ENCODE measurements around the gene FRMD8.

The FRMD8 gene

GRCh38 chr11:65376138-65376713 lies 10.2 kb upstream of the FRMD8 start:
- DNase-seq, result no peak

DNA sequence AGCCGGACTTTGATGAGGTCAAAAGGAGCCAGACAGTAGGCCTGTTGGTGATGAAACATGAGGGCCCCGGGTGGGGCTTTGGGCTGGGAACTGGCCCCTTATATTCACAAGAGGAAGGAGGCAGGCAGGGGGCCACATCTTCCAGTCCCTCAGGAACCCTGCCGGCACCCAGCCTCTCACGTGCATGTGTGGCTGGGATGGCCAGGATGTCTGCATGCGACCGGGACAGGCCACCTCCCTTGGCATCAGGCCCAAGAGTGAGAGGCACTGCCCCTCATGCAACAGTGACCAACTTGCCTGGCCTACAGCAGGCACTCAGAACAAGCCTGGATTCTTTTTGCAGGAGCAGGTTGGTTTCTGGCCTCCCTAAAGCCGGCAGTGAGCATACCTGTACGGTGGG lies 9.4 kb upstream of the FRMD8 start:
- no peak for DNase-seq

- no peak for DNase-seq
Measured at GRCh38 chr11:65377777-65378176, 8.7 kb upstream of the FRMD8 start.

DNA sequence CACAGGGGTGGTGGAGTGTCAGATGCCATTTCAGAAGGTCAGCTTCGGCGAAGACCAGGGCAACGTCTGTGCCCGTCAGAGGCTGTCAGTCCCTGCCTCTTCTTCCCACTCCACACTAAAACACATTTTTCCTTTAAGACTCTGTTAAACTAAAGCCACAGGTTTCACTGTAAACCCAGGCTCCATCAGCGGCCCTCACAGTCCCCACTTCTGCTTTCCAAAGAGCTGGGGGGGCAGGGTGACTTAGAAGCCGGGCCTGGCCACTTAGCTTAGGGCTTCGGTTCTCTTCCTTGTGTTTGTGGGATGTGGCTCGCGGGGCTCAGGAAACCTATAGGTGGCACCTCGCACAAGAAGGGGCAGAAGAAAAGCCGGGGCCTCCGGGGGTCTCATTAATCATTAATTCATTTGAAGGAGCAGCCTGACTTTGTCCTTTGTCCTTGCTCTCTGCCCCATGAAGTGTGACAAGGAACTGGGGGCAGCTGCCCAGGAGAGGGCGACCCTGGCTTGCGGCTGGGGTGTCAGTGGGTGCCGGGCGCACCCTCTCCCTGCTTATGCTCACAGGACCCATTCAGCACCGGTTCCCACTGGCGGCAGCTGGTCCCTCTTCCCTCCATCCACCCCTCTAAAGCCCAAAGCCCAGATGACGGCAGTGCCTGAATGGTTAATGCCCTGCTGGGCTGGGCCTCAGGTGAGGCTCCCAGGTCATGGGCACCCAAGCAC lies 8.1 kb upstream of the FRMD8 start:
- DNase-seq, result no peak

- DNase-seq, result no peak
Measured at GRCh38 chr11:65378928-65379638, 7.4 kb upstream of the FRMD8 start.

DNA sequence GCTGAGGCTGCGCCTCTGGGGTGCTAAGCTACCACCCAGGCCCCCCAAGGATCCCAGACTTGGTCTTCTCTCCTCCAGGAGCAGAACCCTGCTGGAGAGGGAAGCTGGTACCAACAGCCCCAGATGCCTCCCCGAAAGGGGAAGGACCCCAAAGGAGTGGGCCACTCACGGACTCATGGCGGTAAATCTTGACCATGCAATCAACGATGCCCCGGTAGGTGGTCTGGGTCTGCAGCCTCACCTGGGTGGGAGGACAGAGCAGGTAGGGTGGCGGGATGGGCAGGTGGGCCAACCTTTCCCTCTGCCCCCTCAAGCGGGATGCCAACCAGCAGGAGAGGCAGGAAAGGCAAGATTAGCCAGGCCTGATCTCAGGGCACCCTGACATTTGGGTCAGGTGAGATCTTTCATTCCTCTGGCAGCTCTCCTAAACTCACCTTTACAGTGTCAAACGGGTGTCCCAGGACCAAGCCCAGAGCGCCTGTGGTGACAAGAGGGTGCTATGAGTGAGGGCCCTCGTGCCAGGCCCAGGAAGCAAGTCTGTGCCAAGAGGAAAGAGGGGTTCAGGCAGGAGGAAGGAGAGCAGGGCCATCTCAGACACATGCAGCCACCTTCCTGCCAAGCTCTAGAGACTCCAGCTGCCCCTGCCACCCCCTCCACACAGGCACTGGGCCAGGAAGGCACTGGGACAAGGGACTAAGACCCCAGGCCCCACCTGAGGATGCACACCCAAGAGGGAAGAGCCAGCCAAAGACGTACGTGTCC lies 6.6 kb upstream of the FRMD8 start:
- DNase-seq, result no peak

DNA sequence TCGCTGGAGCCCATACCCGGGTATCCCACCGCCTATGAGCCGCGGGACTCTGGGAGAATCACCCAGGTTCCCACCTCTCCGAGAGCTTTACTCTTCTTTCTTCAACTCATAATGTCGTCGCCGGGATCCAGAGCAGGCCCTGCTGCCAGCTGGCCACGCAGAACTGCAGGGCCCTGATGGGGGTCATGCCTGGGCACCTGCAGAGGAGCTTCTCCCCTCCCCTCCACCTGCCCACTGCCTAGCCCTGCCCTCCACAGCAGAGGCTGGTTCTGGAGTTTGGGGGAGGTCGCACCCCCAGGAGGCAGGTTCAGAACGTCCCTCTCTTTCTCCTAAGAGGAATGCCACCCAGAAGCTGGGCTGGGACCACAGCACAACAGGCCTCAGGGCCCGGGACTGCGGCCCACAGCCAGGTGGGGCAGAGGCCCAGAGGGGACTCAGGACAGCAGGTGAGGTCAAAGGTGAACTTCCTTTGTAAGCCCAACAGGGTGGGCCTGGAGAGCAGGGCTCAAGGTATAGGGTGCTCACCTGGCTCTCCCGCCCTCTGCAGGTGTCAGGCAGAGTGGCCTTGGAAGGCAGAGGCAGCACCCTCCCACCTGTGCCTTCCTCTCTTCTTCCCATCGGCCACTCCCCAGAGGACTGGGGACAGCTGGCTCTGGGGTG lies 5.8 kb upstream of the FRMD8 start:
- no peak for DNase-seq

GRCh38 chr11:65381716-65382032 lies 4.8 kb upstream of the FRMD8 start:
- no peak for DNase-seq

GRCh38 chr11:65382033-65382803 lies 4.2 kb upstream of the FRMD8 start, which contains the start of gene SLC25A45:
SLC25A45 (minus strand) TSS chr11:65382646; CDS start chr11:65381951, 695 bp downstream.
- peak; percentile 94 to 95 for DNase-seq

DNA sequence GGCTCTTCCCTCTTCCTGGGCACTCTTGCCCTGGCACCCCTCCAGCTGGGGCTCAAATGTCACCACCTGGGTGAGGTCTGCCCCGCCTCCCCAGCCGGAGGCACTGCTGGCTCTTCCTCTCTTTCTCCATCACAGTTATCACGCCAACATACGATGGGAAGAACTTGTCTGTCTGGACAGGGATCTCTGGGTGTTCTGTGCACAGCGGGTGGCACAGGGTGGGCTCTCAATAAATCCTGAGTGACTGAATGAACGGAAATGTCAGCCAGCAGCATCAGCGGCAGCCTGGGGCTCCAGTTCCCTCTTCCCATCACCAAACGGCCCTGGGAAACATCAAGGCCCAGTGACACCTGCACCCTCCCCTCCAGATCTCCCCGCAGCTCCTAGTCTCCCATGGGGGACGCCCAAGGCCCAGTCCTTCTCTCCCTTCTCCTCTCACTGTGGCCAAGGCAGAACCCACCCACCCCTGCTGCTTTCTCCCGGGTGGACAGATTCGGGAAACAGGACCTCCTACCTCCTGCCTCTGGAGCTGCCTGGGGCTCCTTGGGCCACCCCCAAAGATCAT lies 3.6 kb upstream of the FRMD8 start:
- DNase-seq, result no peak

DNA sequence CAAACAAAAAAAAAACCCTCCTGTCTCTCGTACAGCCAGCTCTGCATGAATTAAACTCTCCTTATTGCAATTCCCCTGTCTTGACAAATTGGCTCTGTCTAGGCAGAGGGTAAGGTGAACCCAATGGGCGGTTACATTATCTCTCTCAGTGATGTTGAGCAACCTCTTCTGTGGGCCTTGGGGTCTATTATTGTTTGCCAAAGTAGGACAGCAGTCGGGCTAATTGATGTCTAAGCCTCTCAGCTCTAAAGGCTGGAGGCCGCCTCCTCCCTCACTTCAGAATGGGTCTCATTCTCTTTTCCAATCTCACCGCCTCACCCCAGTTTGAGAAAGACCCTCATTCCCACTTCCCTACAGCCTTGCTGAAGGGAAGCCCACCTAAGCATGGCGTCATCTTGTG lies 2.7 kb upstream of the FRMD8 start:
- no peak for DNase-seq

DNA sequence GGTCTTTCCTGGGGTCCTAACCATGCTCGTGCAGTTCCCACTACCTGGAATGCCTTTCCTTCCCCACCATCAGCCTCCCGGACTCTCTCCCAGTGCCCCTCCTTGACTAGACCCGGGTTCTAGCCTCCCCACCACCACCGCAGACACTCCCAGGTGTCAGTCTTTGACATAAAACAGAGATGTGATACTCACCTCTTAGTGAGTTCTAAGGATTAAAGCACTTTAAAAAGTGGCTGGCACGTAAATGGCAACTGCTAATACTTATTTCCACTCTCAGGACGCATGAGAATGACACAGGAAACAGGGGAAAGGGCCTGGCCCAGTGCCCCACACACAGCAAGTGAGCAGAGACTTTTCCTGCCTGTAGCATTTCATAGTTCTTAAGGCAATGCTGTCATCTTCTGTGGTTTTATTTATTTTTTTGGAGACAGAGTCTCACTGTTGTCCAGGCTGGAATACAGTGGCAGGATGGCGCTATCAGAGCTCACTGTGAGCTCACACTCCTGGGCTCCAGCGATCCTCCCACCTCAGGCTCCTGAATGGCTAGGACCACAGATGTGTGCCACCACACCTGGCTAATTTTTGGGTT lies 2.0 kb upstream of the FRMD8 start:
- DNase-seq, result no peak

GRCh38 chr11:65388731-65389130 lies 2.3 kb downstream of the FRMD8 start:
- DNase-seq, result no peak

GRCh38 chr11:65389294-65389980 lies 3.0 kb downstream of the FRMD8 start:
- DNase-seq, result no peak

DNA sequence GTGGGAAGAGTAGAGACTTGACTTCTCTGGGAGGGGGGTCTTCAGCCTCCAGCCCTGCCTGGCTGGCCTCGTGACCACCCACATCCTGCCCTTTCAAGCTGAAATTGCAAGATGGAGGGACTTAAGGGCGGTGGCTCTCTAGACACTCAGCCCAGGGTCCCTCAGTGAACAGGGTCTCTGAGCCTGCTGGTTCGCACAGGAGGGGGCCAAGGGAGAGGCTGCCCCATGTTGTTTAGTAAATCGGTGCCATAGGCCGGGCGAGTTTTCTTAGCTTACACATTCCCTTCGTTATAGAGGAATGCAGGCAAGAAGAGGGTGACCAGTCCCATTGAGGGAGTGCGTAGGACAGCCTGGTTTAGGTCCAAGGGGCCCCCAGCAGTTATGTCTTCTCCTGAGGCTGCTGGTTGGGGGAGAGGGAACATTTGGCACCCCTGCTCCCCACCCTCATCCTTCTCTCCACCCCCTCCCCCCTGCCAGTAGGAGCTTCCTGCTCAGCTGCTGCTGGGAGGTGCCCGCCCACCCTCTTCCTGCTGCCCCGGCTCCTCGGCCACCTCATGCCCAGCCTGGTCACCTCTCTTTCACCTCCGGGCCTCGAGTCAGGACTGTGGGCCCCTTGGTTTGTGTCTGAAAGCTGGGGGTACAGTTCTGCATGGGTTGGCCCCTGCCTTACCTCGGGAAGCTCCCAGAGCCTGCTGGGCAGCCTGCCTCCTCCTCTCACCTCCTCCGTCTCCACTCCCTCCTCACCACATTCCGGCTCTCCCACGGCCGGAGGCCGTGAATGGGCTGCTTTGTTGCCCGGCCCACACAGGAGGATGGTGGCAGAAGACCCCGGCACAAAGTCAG lies 3.9 kb downstream of the FRMD8 start:
- no peak for DNase-seq

DNA sequence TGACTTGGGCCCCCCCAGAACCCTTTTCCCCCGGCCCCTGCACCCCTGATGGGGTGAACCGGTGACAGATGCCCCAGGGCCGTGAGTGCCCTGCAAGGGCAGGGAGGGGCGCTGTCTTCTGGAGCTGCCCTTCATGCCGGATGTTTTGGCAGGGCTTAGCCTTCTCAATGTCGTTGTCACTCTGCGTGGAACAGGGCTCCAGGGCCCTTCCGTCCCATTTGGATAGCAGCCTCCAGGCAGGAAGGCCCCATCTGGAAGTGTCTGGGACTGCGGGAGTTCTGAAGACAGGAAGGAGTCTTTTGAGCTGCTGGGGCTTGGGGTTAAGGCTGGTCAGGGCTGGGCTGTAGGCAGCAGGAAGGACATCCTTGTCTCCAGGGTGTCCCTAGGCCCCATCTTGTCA lies 4.6 kb downstream of the FRMD8 start:
- no peak for DNase-seq

- no peak for DNase-seq
Measured at GRCh38 chr11:65392186-65392829, 5.9 kb downstream of the FRMD8 start.

DNA sequence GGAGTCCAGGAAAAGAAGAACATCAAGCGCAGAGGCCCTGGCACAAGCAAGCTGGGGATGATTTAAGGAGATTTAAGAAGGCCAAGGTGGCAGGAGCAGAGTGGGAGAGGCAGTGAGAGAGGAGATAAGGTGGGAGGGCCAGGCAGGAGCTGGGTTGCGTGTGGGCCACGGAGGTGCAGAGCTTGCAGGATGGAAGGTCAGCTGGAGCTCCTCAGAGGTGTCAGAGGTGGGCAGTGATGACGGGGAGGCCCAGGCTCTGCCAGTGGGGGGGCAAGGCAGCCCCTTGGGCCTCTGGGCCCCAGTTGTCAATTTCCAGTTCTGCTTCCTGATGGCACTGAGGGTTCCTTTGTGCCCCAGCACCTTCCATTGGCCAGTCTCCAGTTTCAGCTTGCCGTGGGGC lies 6.5 kb downstream of the FRMD8 start:
- no peak for DNase-seq

DNA sequence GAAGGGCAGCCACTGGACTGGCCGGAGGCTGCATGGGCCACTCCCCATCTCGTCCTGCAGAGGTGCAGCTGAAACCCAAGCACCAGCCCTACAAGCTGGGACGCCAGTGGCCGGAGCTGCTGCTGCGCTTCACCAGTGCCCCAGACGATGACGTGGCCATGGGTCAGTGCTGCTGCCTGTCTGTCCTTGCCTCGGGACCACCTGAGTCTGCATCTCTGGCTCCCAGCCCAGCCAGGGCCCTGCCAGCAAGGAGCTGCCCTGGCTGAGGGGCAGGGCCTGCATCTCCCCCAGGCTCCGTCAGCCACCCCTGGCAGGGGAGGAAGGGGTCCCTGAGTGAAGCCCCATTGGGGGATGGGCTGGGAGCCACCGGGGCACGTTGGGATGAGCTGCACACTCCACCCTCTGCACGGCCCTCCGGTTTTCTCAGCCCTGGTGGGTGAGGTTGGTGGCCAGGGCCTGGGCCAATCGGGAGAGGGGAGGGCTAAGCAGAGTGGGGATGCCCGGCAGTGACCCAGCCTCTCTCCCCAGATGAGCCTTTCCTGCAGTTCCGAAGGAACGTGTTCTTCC lies 7.2 kb downstream of the FRMD8 start:
- DNase-seq, result no peak
